Measurements from ENCODE around the gene LRRC14B. TPM values are rescaled to one million over a fixed set of nuclear protein-coding genes. Genes with fewer than 3 reads are reported as not detected.

LRRC14B gene
- total RNA-seq, 2 donors from 2014 or later: not detected

- no peak for TF ChIP-seq CTCF (IDR thresholded peaks at IDR 0.05)
- H3K27me3 ChIP-seq (replicated peaks; ENCODE audit: insufficient read depth): no peaks in the 10 kb centered on the region
- H3K4me1 ChIP-seq (ENCODE audit: control insufficient read depth in 1 of 2, low read depth in 2 of 2): no peaks in the 10 kb centered on the region
- H3K4me3 ChIP-seq: no peak overlapping the region
- ATAC-seq (ENCODE audit: insufficient number of reproducible peaks, low FRiP score, low read depth) (no peak), DNase-seq (ENCODE audit: low spot score) (no peak)
- peaks cover 6% of the 10 kb centered on the region for H3K36me3 ChIP-seq
- no peak overlapping the region for H3K27ac ChIP-seq
- no peaks in the 10 kb centered on the region for H3K9me3 ChIP-seq
Measured at GRCh38 chr5:198516-199196, 7.4 kb downstream of the LRRC14B start.

GRCh38 chr5:199197-199949 is 8.1 kb downstream of the LRRC14B start:
- Histone ChIP-seq H3K36me3 (peaks cover 11% of the 10 kb centered on the region), H3K27me3 (replicated peaks; ENCODE audit: insufficient read depth) (no peaks in the 10 kb centered on the region), H3K9me3 (no peaks in the 10 kb centered on the region), H3K27ac (no peak overlapping the region), H3K4me3 (no peak overlapping the region), H3K4me1 (ENCODE audit: control insufficient read depth in 1 of 2, low read depth in 2 of 2) (no peaks in the 10 kb centered on the region)
- no peak for DNase-seq (ENCODE audit: low spot score)
- no peak for ATAC-seq (ENCODE audit: insufficient number of reproducible peaks, low FRiP score, low read depth)
- TF ChIP-seq CTCF (IDR thresholded peaks at IDR 0.05): no peak

GRCh38 chr5:199950-200645 is 8.8 kb downstream of the LRRC14B start:
- H3K27ac ChIP-seq: no peak overlapping the region
- H3K27me3 ChIP-seq (replicated peaks; ENCODE audit: insufficient read depth): no peaks in the 10 kb centered on the region
- no peak overlapping the region for H3K4me3 ChIP-seq
- TF ChIP-seq CTCF (IDR thresholded peaks at IDR 0.05): no peak
- DNase-seq (ENCODE audit: low spot score) (no peak), ATAC-seq (ENCODE audit: insufficient number of reproducible peaks, low FRiP score, low read depth) (no peak)
- H3K9me3 ChIP-seq: no peaks in the 10 kb centered on the region
- H3K36me3 ChIP-seq: peaks cover 11% of the 10 kb centered on the region
- no peaks in the 10 kb centered on the region for H3K4me1 ChIP-seq (ENCODE audit: control insufficient read depth in 1 of 2, low read depth in 2 of 2)

- no peak for TF ChIP-seq CTCF (IDR thresholded peaks at IDR 0.05)
- Histone ChIP-seq H3K4me1 (ENCODE audit: control insufficient read depth in 1 of 2, low read depth in 2 of 2) (no peaks in the 10 kb centered on the region), H3K36me3 (peaks cover 16% of the 10 kb centered on the region), H3K27ac (no peak overlapping the region), H3K27me3 (replicated peaks; ENCODE audit: insufficient read depth) (no peaks in the 10 kb centered on the region), H3K4me3 (no peak overlapping the region), H3K9me3 (no peaks in the 10 kb centered on the region)
- DNase-seq (ENCODE audit: low spot score) (no peak), ATAC-seq (ENCODE audit: insufficient number of reproducible peaks, low FRiP score, low read depth) (no peak)
Measured at GRCh38 chr5:200985-201384, 9.7 kb downstream of the LRRC14B start.

- H3K4me1 ChIP-seq (ENCODE audit: control insufficient read depth in 1 of 2, low read depth in 2 of 2): no peaks in the 10 kb centered on the region
- no peak for DNase-seq (ENCODE audit: low spot score)
- no peaks in the 10 kb centered on the region for H3K27me3 ChIP-seq (replicated peaks; ENCODE audit: insufficient read depth)
- H3K4me3 ChIP-seq: no peak overlapping the region
- H3K9me3 ChIP-seq: no peaks in the 10 kb centered on the region
- H3K27ac ChIP-seq: no peak overlapping the region
- no peak for TF ChIP-seq CTCF (IDR thresholded peaks at IDR 0.05)
- ATAC-seq (ENCODE audit: insufficient number of reproducible peaks, low FRiP score, low read depth): no peak
- peaks cover 16% of the 10 kb centered on the region for H3K36me3 ChIP-seq
Measured at GRCh38 chr5:201672-202071, 10.4 kb downstream of the LRRC14B start.

Measured in thoracic aorta (tissue), 2 donors.